Medulla oblongata (tissue), 1 donor: ENCODE measurements around the gene ARHGAP36.

Experiments
- DNase-seq: peaks from one replicate; pipeline ENCODE4 v3.0.0-alpha.2; 2015; ENCODE audit errors: extremely low spot score

The ARHGAP36 gene, protein sequence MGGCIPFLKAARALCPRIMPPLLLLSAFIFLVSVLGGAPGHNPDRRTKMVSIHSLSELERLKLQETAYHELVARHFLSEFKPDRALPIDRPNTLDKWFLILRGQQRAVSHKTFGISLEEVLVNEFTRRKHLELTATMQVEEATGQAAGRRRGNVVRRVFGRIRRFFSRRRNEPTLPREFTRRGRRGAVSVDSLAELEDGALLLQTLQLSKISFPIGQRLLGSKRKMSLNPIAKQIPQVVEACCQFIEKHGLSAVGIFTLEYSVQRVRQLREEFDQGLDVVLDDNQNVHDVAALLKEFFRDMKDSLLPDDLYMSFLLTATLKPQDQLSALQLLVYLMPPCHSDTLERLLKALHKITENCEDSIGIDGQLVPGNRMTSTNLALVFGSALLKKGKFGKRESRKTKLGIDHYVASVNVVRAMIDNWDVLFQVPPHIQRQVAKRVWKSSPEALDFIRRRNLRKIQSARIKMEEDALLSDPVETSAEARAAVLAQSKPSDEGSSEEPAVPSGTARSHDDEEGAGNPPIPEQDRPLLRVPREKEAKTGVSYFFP

DNA sequence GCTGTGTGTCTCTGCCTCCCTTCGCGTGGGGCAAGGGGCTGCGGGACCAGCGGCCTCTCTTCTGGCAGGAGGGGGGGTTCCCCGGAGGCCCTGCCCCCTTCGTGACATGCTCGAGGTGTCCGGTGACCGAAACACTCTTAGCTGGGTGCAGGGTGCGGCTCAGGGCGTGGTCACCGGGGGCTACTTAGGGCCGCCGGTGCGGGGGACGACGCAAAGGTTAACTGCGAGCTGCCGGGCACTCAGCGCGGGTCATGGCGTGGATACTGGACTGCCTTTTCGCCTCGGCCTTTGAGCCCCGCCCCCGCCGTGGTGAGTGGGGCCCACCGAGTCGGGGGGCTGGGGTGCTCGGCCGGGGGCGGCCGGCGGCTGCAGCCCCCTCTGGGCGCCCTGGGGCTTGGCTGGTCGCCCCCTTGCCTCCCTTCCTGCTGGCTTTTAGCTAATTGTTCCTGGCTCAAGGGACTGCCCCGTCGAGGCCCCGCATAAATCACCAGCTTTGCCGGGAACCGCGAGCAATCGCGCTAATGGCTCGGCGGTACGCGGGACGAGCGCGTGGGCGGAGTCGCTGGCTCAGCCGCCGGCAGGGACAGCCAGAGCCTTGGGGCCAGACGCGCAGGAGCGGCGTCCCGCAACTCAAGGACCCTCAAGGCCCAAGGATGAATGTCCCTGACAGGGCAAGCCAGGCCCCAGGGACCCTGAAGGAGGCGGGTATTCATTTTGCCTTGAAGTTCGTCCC is at the start of gene ARHGAP36:
Gene ARHGAP36 (plus strand): TSS at position 211 of the 733 bp plus-strand sequence. CDS start 23,320 bp downstream, outside the sequence.
- DNase-seq: no peak

DNA sequence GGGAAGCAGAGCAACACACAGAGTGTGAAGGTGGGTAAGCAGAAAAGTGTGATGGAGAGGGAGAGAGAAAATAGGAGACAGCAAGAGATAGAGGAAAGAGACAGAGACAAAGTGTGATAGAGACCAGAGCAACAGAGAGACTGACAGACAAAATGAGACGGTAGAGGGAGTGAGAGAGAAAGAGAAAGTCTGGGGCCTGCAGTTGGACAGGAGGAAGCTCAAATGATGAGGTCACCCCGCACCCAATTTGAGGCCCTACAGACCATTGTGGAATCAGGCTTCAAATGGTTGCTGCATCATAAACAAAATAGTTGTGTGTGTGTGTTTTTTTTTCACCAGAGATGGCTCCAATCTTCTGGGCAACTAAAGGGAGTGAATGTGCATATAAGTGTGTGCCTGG is 48.0 kb upstream of the ARHGAP36 start:
- no peak for DNase-seq

DNA sequence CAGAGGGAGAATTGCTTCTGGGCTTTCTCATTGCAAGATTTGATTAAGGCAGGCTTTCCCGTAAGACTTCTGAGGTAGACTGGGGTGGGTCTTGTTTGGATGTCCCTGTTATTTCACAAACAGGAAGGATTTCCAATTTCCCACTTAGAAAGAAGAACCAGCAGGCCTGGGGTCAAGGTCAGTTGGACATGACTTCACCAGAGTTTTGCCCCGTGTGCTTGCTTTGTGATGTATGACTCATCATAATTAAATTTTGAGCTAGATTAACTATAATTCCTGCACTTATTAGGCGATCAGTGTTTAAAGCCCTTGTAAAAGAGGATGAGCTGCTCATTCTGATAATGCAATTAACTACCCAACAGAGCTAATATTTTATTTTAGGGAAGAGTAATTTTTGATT is 32.8 kb upstream of the ARHGAP36 start:
- DNase-seq: no peak

DNA sequence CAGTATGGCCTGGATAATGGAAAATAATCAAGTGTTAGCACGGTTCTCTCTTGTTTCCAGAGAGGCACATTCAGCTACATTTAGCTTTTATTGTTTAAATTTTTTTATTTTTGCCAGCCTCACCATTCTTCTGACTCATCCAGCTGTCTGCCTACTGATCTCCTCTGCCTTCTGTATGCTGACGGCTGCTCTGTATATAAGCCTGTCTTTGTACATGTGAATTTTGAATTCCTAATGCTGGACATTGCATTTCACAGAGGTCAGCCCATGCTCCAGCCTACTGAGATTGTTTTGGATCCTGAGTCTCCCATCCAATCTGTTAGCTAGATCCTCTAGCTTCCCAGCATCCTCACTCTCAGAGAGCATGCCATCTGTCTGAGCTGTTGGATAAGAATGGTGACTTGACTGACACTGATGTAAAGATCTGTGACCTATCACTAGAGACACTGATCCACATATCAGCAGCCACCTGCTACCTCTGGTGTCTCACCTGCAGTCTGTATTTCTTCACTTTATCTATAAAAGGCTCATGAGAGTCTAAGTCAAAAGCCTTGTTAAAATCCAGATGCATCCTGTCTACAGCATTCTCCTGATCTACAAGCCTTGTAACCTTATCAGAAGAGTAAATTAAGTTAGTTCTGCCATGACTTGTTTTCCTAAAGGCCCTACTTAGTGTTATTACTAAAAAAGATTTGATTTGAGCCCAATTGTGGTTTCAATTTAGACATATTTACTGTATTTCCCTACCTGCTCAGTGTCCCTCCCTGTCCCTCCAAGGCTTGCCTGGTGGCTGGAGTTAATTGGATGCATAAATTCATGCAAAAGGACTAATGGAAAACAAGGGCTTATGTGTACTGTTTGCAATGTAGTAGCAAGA is 25.6 kb upstream of the ARHGAP36 start:
- DNase-seq: no peak

DNA sequence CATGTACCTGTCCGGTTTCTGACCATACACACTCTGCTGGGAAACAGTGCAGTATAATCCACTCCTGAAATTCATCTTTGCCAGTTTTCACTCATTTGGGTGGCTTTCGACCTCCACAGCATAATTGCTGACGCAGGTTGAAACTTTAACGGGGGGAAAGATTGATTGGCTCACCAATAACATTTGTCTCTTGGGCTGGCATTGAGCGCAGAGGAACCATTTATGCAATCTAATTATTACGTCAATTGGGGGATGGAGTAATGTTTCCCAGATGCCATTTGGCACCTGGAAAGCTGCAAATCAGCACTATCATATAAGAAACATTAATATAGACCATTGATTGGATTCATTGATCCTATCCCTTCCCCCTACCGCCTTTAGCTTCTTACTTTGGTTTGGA is 24.1 kb upstream of the ARHGAP36 start:
- DNase-seq: no peak

DNA sequence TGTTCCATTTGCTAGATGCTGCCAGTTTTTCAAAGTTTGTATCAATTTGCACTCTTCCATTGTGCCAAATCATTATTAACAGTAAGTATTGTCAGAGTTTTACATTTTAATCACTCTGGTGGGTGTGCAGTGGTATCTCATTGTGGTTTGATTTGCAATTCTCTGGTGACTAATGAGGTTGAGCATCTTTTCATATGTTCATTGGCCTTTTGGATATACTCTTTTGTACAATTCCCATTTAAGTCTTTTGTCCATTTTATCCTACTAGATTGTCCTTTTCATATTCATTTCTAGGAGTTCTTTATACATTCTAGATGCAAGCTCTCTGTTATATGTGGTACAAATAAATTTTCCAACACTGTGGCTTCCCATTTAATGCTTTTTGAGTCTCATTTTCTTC is 17.4 kb upstream of the ARHGAP36 start:
- DNase-seq: no peak

DNA sequence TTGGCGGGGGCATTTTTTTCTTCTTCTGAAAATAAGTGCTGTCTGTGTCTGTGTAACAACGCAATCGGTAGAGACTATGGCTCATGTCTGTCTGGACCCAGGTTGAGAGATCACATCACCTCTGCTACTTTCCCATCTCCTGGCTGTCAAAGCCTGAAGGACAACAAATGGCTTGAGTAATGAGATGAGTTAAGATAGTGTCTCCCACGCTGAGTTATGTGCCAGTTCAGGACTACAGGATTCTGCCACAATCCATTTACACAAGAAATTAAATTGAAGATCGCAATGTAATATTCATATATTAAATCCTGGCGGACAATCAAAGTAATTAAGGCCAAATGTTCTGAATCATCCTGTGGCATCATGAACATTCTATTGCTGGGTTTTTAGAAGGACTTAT is 16.5 kb upstream of the ARHGAP36 start:
- DNase-seq: no peak

DNA sequence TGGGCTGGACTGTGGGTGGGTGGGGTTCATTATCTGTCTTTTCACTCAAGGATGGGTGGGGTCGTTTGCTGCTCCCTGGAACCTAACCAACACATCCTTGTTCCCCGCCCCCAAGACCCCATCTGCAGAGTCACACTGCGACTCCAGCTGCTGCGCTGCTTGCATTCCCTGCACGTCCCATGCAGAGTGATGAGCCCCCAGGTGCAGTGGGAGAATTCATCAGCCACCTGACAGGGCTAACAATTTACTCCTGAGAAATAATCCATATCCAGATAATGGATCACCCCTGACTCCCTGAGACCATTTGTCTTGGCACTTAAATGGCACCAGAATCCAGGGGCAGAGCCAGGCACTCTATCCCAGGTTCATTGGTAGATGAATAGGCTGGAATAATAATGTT is 12.4 kb upstream of the ARHGAP36 start:
- no peak for DNase-seq

DNA sequence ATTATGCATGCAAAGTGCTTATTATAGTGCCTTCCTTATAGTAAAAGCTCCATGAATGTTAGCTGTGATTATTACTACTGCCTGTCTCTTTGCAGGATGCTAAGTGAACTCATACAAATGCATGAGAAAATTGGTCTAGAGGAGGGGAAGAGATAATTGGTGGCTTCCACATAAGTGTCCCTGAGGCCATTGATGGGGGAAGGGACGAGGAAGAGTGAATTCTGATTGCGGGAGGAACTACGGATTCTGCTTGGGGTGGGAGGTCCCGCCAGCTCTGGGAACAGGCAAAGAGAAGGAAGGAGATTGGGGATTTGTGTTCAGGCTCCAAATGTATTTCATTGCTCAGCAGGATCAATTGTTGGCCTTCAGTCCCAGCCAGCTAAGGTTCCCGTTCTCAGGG is 11.6 kb upstream of the ARHGAP36 start:
- no peak for DNase-seq

DNA sequence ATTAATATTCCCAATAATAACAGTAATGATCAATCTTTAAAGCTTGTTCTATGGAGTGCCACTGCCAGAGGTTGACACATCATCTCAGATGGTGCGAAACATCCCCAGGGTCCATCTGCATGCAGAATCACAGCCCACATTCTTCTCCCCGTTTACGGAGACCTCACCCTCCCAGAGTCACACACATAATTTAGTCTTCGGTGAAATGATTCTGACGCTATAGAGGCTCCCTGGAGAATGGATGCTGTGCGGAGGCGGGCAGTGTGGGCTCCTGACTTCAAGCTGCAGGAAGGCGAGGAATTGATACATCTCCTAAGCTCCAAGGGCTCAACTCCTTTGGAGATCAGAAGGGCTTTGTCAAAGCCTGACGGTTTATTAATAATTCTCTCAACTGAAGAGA is 11.0 kb upstream of the ARHGAP36 start:
- no peak for DNase-seq

DNA sequence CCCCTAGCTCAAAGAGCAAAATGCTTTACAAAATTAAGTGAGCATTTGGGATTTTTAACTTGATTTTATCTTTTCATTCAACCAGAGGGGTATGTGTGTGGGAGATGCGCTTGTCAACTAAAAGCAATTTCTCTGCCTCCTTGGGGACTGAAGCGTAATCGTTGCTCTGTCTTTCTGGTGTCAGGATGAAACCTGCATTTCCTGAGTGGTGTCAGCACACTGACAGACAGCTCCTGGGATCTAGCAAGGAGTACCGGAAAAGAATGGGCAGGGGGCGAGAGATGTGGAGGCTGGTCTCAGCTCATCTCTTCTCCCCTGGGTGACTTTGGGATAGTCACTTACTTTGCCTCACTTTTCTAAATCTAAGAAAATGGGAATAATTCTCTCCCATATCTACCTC is 5.1 kb upstream of the ARHGAP36 start:
- no peak for DNase-seq

DNA sequence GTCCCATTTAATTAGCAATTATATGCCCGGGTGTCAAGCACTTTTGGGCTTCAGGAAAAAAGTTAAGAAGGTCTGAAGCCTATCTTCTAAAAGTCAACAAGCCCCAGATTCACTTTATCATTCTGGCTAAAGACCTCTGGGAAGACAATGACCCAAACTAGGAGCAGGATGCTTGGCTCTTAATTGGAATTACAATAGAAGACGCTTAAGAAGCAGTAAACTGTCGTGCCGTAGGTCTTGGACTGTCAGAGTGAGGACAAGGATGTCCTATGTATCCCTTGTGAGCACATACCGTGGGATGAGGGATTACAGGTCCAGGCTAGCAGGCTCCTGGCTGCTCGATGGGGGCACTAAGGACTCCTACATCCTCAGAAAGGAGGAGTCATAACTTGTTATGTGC is 3.2 kb upstream of the ARHGAP36 start:
- DNase-seq: no peak

DNA sequence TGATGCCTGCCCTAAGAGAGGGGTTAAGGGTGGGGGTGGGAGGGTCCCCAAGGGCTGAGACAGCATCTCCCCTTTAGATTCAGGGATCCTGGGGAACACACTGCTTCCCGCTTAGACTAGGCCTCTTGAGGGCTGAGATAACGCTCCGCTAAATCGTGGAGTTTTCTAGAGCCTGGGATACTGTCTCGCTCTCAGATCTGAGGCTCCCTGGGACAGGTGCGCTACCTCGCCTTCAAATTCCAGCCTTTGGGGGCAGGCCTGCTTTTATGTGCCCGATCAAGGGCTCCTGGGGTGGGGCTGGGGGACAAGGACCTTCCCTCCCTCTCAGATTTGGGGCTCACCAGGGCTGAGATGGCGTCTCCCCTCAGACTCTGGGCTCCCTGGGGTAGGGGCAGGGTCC is 440 bp upstream of the ARHGAP36 start:
- DNase-seq: no peak

DNA sequence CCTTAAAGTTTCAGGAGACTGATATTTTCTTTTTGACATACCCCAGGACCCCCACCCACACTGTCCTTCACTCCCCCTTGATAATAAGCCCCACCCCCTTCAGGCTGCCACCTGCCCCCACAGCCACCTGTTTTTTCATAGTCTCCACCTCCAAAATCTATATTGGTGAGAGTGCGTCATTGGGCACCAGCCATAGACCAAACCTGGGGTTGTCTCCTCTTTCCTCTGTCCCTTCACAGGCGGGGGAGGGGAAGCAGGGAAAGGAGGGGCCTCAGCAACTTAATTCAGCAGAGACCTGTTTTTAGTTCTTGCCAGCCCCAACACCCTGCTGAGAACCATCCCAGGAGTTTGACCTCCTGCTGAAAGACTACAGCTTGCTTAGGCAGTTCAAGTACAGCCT is 1.1 kb downstream of the ARHGAP36 start:
- no peak for DNase-seq

DNA sequence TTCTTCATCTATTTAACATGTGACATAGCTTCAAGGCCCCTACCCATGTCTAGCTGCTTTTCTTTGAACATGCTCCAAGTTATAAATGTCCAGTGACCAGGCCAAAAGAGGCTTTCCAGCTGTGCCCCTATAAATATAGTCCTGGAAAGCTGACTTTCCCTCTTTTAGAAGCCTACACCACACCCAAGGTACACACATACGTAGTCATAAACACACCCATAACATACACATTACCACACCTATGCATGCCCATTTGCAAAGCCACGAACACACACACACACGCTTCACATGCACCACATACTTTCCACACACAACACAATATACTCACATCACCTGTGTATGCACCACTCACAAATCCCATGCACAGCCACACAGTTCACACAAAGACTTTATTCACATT is 2.0 kb downstream of the ARHGAP36 start:
- no peak for DNase-seq

DNA sequence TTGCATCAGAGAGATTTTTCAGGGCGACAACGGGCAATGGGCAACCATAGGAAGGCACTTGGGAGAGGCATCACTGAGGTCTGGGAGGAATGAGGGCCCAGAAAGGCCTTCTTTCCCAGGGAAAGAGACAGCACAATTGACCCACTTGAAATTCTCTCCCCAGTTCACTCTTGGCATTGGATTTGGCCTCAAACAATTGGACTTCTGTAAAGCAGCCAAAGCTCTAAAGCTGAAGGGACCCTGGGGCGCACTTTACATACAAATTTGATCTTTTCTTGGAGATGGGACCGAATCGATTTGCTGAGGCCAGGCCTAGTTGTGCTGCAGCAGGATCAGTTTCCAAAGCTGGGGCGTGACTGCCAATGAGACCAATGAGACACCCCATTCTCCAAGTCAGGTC is 3.2 kb downstream of the ARHGAP36 start:
- peak; percentile 43 for DNase-seq

DNA sequence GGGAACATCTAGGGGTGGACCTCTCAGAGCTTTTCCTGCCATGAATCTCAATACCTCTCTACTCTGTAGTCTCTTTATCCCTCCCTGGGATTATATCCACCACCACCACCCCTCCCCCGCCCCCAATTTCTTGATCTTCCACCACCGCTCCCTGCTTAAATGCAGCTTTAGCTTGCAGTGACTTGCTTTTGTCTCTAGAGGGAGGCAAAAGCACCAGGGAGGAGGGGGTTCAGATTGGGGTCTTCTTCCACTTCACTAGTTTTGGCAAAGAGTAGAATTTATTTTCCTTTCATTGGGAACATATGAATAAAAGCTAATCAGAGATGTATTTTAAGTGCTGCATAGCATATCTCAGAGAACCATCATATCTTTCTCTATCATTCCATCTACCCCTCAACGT is 5.5 kb downstream of the ARHGAP36 start:
- DNase-seq: no peak

DNA sequence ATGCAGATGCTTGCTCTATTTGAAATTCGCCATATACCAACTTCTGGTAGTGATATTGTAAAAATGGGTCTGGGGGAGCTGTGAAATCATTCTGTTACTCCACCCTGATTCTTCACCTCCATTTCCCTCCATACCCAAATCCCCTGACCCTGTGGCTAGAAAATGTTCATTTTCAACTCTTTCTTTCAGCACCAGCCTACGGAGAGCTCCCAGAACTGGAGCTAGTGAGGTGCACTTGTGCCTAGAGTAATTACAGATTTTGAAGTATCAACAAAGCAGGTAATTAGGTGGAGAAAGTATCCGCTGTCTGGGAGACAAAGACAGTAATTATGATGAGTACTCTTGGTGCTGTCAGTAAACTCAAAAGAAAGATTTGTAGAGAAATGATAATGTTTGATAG is 8.1 kb downstream of the ARHGAP36 start:
- no peak for DNase-seq

DNA sequence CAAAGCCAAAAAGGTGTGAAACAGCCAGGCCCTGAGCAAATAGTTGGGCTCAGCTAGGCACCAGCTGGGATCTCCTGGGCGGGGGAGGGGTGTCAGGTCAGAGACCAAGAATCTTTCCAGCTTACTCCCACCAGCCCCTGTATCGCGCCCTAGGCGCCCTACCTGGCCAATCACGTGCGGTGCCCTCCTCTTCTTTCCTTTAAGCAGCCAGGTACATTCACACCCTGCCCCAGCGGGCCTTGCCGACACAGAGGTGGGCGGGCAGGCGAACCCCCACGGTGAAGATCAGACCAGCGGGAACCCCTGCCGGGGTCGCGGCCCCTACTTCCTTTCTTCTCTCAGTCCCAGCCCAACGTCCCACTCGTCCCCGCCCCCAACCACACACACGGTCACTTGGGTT is 9.1 kb downstream of the ARHGAP36 start:
- no peak for DNase-seq

DNA sequence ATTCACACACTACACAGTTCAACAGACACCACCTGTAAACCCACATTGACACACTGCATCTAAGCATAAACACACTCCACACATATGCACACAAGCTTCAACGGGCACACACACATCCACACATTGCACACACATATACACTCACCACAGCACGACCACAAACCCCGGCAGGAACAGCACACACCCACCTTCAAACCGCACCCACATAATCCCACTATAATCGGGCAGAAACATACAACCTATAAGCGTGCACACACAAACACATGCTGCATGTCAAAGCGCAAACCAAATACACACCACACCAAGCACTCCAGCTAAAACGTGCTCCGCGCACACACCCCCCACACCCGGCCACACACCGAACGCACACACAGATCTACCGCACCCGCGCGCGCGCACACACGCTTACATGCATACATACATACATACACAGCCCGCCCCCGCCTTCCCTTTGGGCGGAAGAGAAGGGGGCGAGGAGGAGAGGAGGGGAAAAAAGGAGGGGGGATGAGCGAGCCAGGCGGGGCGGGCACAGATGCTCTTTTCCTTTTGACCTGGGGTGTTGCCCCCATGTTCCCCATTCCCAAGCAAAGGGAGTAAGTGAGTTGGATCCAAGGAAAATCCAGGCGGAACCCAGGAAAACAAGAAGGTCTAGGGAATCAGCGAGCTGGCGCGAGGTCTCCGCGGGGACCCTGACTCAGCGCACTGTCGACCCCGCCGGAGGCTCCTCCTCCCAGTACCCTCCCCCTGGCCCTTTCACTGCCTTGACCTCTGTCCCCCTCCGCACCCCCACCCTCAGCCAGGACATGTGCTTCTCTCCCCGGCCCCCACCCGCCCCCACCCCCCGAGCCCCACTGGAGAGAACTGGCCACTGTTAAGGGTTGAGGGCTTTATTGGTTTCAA is 9.9 kb downstream of the ARHGAP36 start:
- no peak for DNase-seq
